H1 (cell line): ENCODE measurements around the gene ZNF518B.

Experiments used
- CTBP2 ChIP-seq: IDR thresholded peaks from 2 replicates; pipeline ENCODE4 v1.7.0; 2011; ENCODE audit warnings: borderline replicate concordance, mild to moderate bottlenecking, moderate library complexity, mixed read lengths, low read length; ENCODE audit not compliant: insufficient read depth, insufficient read length
- USF2 ChIP-seq: IDR thresholded peaks from 2 replicates; pipeline ENCODE4 v1.6.1; 2011; ENCODE audit warnings: low read length, improper control_type of control experiment

GRCh38 chr4:10460313-10461047 is 3.3 kb upstream of the ZNF518B start:
- TF ChIP-seq CTBP2, result no peak
- no peak for TF ChIP-seq USF2
